Loucy (cell line): ENCODE results near the gene GAB1.

Experiments
- H2AFZ ChIP-seq: fragments of 200-600 bp; sonication (generic); 2 replicates; pipeline ENCODE4 v1.6.0; 2016; ENCODE audit warnings: antibody characterized with exemption, mild to moderate bottlenecking, low read length, moderate library complexity
- H3F3A ChIP-seq: fragments of 200-600 bp; 2 replicates; pipeline ENCODE4 v1.6.0; 2016; ENCODE audit warnings: antibody characterized with exemption, low read depth, mild to moderate bottlenecking
- H3K27me3 ChIP-seq: fragments of 200-600 bp; sonication (generic); 2 replicates; pipeline ENCODE4 v1.6.1; 2014; ENCODE audit warnings: low read length, mild to moderate bottlenecking; ENCODE audit not compliant: insufficient read depth, poor library complexity, severe bottlenecking
- H3K36me3 ChIP-seq: fragments of 200-600 bp; sonication (generic); 2 replicates; pipeline ENCODE4 v1.6.1; 2016; ENCODE audit warnings: low read length; ENCODE audit not compliant: insufficient read depth
- H3K4me1 ChIP-seq: fragments of 200-600 bp; sonication (generic); 2 replicates; pipeline ENCODE4 v1.5.1; 2014; ENCODE audit warnings: low read length, mild to moderate bottlenecking; ENCODE audit not compliant: insufficient read depth, poor library complexity, severe bottlenecking
- H3K4me2 ChIP-seq: fragments of 200-600 bp; sonication (generic); 2 replicates; pipeline ENCODE4 v1.6.0; 2014; ENCODE audit warnings: antibody characterized with exemption, low read length, low read depth, mild to moderate bottlenecking; ENCODE audit not compliant: poor library complexity, severe bottlenecking
- H3K4me3 ChIP-seq: fragments of 200-600 bp; sonication (generic); 2 replicates; pipeline ENCODE4 v1.5.1; 2014; ENCODE audit warnings: low read length, mild to moderate bottlenecking, mixed read lengths; ENCODE audit not compliant: poor library complexity, severe bottlenecking
- H3K79me2 ChIP-seq: fragments of 200-600 bp; sonication (generic); 2 replicates; pipeline ENCODE4 v1.6.1; 2014; ENCODE audit warnings: low read length; ENCODE audit not compliant: insufficient read depth
- H3K9ac ChIP-seq: fragments of 200-600 bp; sonication (generic); 2 replicates; pipeline ENCODE4 v1.6.0; 2014; ENCODE audit warnings: mild to moderate bottlenecking, low read depth, low read length, moderate library complexity; ENCODE audit not compliant: poor library complexity, severe bottlenecking
- H3K9me2 ChIP-seq: fragments of 200-600 bp; sonication (generic); replicated peaks from 2 replicates; pipeline ENCODE4 v1.6.1; 2016; ENCODE audit warnings: low read depth, low read length, mixed read lengths
- H3K9me3 ChIP-seq: fragments of 200-600 bp; sonication (generic); 2 replicates; pipeline ENCODE4 v1.6.1; 2014; ENCODE audit warnings: mild to moderate bottlenecking, antibody characterized with exemption, low read length, low read depth; ENCODE audit not compliant: insufficient read depth
- H4K20me1 ChIP-seq: fragments of 200-600 bp; sonication (generic); 2 replicates; pipeline ENCODE4 v1.6.0; 2014; ENCODE audit warnings: antibody characterized with exemption, low read length, mild to moderate bottlenecking; ENCODE audit not compliant: insufficient read depth, poor library complexity, severe bottlenecking
- CTCF ChIP-seq: fragments of 200-600 bp; sonication (generic); conservative IDR thresholded peaks from 2 replicates; pipeline ENCODE4 v1.5.1; 2014; ENCODE audit warnings: mild to moderate bottlenecking, antibody characterized with exemption, low read length
- EZH2phosphoT487 ChIP-seq: fragments of 200-600 bp; IDR thresholded peaks from 2 replicates; pipeline ENCODE4 v1.6.1; 2018; ENCODE audit warnings: antibody characterized with exemption, mild to moderate bottlenecking, moderate library complexity, borderline replicate concordance

GAB1 gene

DNA sequence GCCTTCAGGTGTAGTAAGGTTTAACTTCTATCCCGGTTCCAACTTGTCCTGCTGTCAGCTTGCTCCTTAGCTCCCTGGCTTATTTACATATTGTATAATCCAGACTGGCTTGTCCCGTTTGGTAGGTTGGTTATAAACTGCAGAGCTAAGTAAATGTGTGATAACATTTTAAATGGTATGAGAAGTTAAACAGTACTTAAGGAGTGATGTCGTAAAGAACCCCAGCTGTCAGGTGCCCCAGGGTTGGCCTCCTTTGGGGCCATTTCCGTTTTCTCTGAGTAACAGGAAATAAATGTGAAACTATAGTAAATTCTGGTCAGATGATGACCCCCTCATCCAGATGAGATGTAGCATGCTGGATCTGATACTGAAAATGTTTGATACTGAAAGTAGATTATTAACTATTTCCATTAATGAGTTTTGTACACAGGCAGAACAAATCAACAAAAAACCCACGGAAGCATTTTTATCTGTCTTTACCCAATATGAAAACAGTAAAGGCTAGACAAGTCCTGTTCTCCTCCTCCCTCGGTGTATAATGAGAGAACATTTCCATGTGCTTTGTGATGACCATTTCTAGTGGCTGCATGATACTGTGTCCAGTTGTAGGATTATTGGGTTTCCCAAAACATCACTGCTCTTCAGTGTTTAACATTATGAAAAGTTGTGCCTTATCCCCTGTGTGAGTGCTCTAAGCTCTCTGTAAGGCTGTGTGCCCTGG, 22.4 kb downstream of the GAB1 start:
- Histone ChIP-seq H3K27me3 (no peaks in the 10 kb centered on the region), H3K9ac (peak overlapping the region; percentile 75), H3F3A (peaks cover 12% of the 10 kb centered on the region; the same call in 1 of the 2 replicates), H3K79me2 (peaks cover 76% of the 10 kb centered on the region), H3K9me2 (no peaks in the 10 kb centered on the region), H4K20me1 (peaks cover 4% of the 10 kb centered on the region), H3K4me3 (peak overlapping the region; percentile 74), H3K4me2 (peak overlapping the region; percentile 92), H2AFZ (no peak overlapping the region), H3K9me3 (no peaks in the 10 kb centered on the region), H3K36me3 (no peaks in the 10 kb centered on the region), H3K4me1 (peaks cover 87% of the 10 kb centered on the region)
- no peak for TF ChIP-seq CTCF

GRCh38 chr4:143359644-143360193, 23.0 kb downstream of the GAB1 start:
- peak overlapping the region; percentile 74 for H3K4me3 ChIP-seq
- peaks cover 90% of the 10 kb centered on the region for H3K4me1 ChIP-seq
- H2AFZ ChIP-seq, result no peak overlapping the region

GRCh38 chr4:143360838-143361625, 24.4 kb downstream of the GAB1 start:
- Histone ChIP-seq H3K4me3 (no peak overlapping the region), H3K79me2 (peaks cover 78% of the 10 kb centered on the region), H3K36me3 (no peaks in the 10 kb centered on the region), H3F3A (peaks cover 12% of the 10 kb centered on the region; the same call in 1 of the 2 replicates), H3K9ac (peak overlapping the region; percentile 75), H3K9me3 (no peaks in the 10 kb centered on the region), H3K4me2 (peak overlapping the region; percentile 92), H3K9me2 (no peaks in the 10 kb centered on the region), H4K20me1 (peaks cover 4% of the 10 kb centered on the region), H3K4me1 (peaks cover 79% of the 10 kb centered on the region), H2AFZ (no peak overlapping the region), H3K27me3 (no peaks in the 10 kb centered on the region)
- TF ChIP-seq CTCF, result no peak

More at GRCh38 chr4:143359644-143360193, 23.0 kb downstream of the GAB1 start:
- TF ChIP-seq EZH2phosphoT487, result no peak
- TF ChIP-seq CTCF, result no peak
- H3K27me3 ChIP-seq, result no peaks in the 10 kb centered on the region
- H4K20me1 ChIP-seq, result peaks cover 4% of the 10 kb centered on the region
- peak overlapping the region; percentile 75 for H3K9ac ChIP-seq
- H3K36me3 ChIP-seq, result no peaks in the 10 kb centered on the region
- no peaks in the 10 kb centered on the region for H3K9me2 ChIP-seq
- H3K4me2 ChIP-seq, result peak overlapping the region; percentile 92
- peaks cover 79% of the 10 kb centered on the region for H3K79me2 ChIP-seq
- H3F3A ChIP-seq, result peaks cover 12% of the 10 kb centered on the region; the same call in 1 of the 2 replicates
- H3K9me3 ChIP-seq, result no peaks in the 10 kb centered on the region
